ENCODE measurements around the gene G3BP2. TPM values are rescaled to one million over a fixed set of nuclear protein-coding genes. Genes with fewer than 3 reads are reported as not detected.

The G3BP2 gene
- total and polyA plus RNA-seq, 12 donors, result 10.6 to 119 (median 87.1) TPM

DNA sequence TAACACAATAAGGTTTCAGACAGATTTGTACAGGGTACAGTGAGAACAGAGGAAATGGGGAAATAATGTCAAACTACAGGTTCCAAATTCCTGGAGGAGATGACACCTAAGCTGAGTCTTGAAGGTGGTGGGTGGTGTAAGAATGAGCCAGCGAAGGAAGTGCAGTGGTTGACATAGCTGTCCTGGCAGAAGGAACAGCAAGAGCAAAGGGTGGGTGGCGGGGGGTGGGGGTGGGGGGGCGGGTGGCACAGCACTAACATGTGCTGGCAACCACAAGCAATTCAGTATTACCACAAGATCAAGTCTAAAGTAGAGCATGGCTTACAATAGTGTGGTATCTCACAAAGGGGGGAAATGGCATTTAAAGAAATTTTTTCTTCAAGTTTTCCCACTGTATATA, 13.1 kb upstream of the G3BP2 start:
- Histone ChIP-seq H3K4me3 (no peak overlapping the region), H3K36me3 (no peaks in the 10 kb centered on the region), H3K9me3 (peaks cover 0 to 5% (median 0%) of the 10 kb centered on the region in 11 donors), H3K4me1 (peaks cover 0 to 5% (median 0%) of the 10 kb centered on the region in 9 donors), H3K27ac (no peak overlapping the region), H3K27me3 (no peaks in the 10 kb centered on the region)
- peak in 2 of 8 donors; percentile 33 to 36 for ATAC-seq
- no peak for DNase-seq
- TF ChIP-seq CTCF (IDR thresholded peaks at IDR 0.05), result no peak
- 82 to 92% methylated on average over 3 of the region's 3 CpGs for WGBS, 2 donors
- intact Hi-C loops (cut with DNase I), result no loop called here

GRCh38 chr4:75685546-75686189, 12.5 kb upstream of the G3BP2 start:
- ATAC-seq (peak in 6 of 8 donors; percentile 61 to 92 (median 82)), DNase-seq (no peak)
- no peak for TF ChIP-seq CTCF (IDR thresholded peaks at IDR 0.05)
- H3K27me3 ChIP-seq, result no peaks in the 10 kb centered on the region
- H3K27ac ChIP-seq, result peak overlapping the region in 3 of 10 donors; percentile 11 to 51 (median 31)
- WGBS, 2 donors, result 44 to 55% methylated on average over 2 of the region's 2 CpGs
- H3K4me3 ChIP-seq, result no peak overlapping the region
- intact Hi-C loops (cut with DNase I), result no loop called here
- H3K9me3 ChIP-seq, result peaks cover 0 to 5% (median 0%) of the 10 kb centered on the region in 11 donors
- peaks cover 0 to 5% (median 0%) of the 10 kb centered on the region in 9 donors for H3K4me1 ChIP-seq
- H3K36me3 ChIP-seq, result no peaks in the 10 kb centered on the region

- H3K27ac ChIP-seq, result no peak overlapping the region
- peaks cover 0 to 5% (median 0%) of the 10 kb centered on the region in 9 donors for H3K4me1 ChIP-seq
- DNase-seq, result no peak
- H3K27me3 ChIP-seq, result no peaks in the 10 kb centered on the region
- no peak for TF ChIP-seq CTCF (IDR thresholded peaks at IDR 0.05)
- no peak for ATAC-seq
- intact Hi-C loops (cut with DNase I), result no loop called here
- H3K36me3 ChIP-seq, result no peaks in the 10 kb centered on the region
- H3K4me3 ChIP-seq, result no peak overlapping the region
- WGBS, 2 donors, result 96% methylated on average over 6 of the region's 6 CpGs
- H3K9me3 ChIP-seq, result peaks cover 0 to 5% (median 0%) of the 10 kb centered on the region in 11 donors
These were observed 10.4 kb upstream of the G3BP2 start for GRCh38 chr4:75683482-75684155.

GRCh38 chr4:75679876-75680575, 6.8 kb upstream of the G3BP2 start:
- no peaks in the 10 kb centered on the region for H3K9me3 ChIP-seq
- no peaks in the 10 kb centered on the region for H3K4me1 ChIP-seq
- ATAC-seq (no peak), DNase-seq (no peak)
- TF ChIP-seq CTCF (IDR thresholded peaks at IDR 0.05), result no peak
- whole genome bisulfite sequencing, 2 donors, result 82 to 90% methylated on average over 3 of the region's 3 CpGs
- no peaks in the 10 kb centered on the region for H3K36me3 ChIP-seq
- H3K27ac ChIP-seq, result no peak overlapping the region
- H3K4me3 ChIP-seq, result no peak overlapping the region
- no peaks in the 10 kb centered on the region for H3K27me3 ChIP-seq
- intact Hi-C loops (cut with DNase I), result loop anchor here in 2 of 10 donors (10.0 kb wide), 1 partner anchor 45 kb away; the partner anchor contains the start of gene USO1 (in 2 of the 2)

Data from heart right ventricle (tissue), 16 donors.